ENCODE data around the gene MPDZ. TPM values are rescaled to one million over a fixed set of nuclear protein-coding genes. Genes with fewer than 3 reads are reported as not detected.

Gene MPDZ
- total and polyA plus RNA-seq, 4 experiments from 2014 or later, result not detected

DNA sequence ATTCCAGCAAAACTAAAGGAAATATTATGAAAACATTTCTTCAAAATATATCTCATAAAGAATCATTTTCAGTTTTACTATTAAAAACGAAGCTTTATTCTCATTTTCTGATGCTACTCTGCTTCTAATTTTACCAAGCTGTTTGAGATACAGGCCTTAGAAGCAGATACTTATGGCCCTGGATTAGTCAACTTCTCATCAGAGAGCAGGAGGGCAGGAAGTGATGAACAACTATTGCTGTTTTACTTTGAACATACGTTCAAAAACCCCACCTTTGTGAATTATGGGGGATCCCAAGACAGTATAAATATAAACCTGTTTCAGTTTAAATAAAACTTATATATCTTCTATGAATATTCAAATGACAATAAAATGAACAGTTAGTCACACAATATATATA, 16.0 kb downstream of the MPDZ start:
- intact Hi-C loops (cut with micrococcal nuclease), result no loop called here
- H3K27ac Mint-ChIP-seq, result no peak overlapping the region
- CTCF ChIA-PET (ENCODE audit: partially characterized antibody), result no interaction called here
- H3K27ac ChIP-seq (ENCODE audit: low read depth, low read length), result no peak overlapping the region
- POLR2A ChIA-PET (ENCODE audit: partially characterized antibody), result no interaction called here
- H3K36me3 Mint-ChIP-seq, result no peaks in the 10 kb centered on the region
- no peaks in the 10 kb centered on the region for H3K9me3 ChIP-seq (ENCODE audit: control insufficient read depth in 1 of 2, low read length in 2 of 2)
- no peak overlapping the region for H3K4me3 Mint-ChIP-seq
- H3K4me1 Mint-ChIP-seq, result no peaks in the 10 kb centered on the region
- H3K4me3 ChIP-seq (ENCODE audit: low read length in 2 of 2), result no peak overlapping the region
- H3K9me3 Mint-ChIP-seq, result peaks cover 2 to 18% (median 12%) of the 10 kb centered on the region in 8 donors
- H3K27me3 Mint-ChIP-seq, result no peaks in the 10 kb centered on the region
- no peaks in the 10 kb centered on the region for H3K4me1 ChIP-seq (ENCODE audit: insufficient read depth, low read length)
- no peaks in the 10 kb centered on the region for H3K27me3 ChIP-seq (ENCODE audit: insufficient read depth, low read length)
- no peaks in the 10 kb centered on the region for H3K36me3 ChIP-seq (ENCODE audit: insufficient read depth, low read length)
- no peak for DNase-seq

GRCh38 chr9:13252852-13253251, 26.6 kb downstream of the MPDZ start:
- Histone ChIP-seq H3K9me3 (ENCODE audit: control insufficient read depth in 1 of 2, low read length in 2 of 2) (no peaks in the 10 kb centered on the region), H3K36me3 (ENCODE audit: insufficient read depth, low read length) (no peaks in the 10 kb centered on the region), H3K27me3 (ENCODE audit: insufficient read depth, low read length) (no peaks in the 10 kb centered on the region), H3K4me1 (ENCODE audit: insufficient read depth, low read length) (no peaks in the 10 kb centered on the region), H3K27ac (ENCODE audit: low read depth, low read length) (no peak overlapping the region), H3K4me3 (ENCODE audit: low read length in 2 of 2) (no peak overlapping the region)
- no peak overlapping the region for H3K4me3 Mint-ChIP-seq
- peaks cover 0 to 9% (median 3%) of the 10 kb centered on the region in 8 donors for H3K9me3 Mint-ChIP-seq
- ChIA-PET CTCF (ENCODE audit: partially characterized antibody) (no interaction called here), POLR2A (ENCODE audit: partially characterized antibody) (no interaction called here)
- no peak for DNase-seq
- intact Hi-C loops (cut with micrococcal nuclease), result no loop called here
- no peaks in the 10 kb centered on the region for H3K36me3 Mint-ChIP-seq
- no peak overlapping the region for H3K27ac Mint-ChIP-seq
- no peaks in the 10 kb centered on the region for H3K4me1 Mint-ChIP-seq
- H3K27me3 Mint-ChIP-seq, result no peaks in the 10 kb centered on the region

GRCh38 chr9:13244181-13244580, 35.3 kb downstream of the MPDZ start:
- Histone ChIP-seq H3K27ac (ENCODE audit: low read depth, low read length) (no peak overlapping the region), H3K9me3 (ENCODE audit: control insufficient read depth in 1 of 2, low read length in 2 of 2) (no peaks in the 10 kb centered on the region), H3K4me3 (ENCODE audit: low read length in 2 of 2) (no peak overlapping the region), H3K4me1 (ENCODE audit: insufficient read depth, low read length) (no peaks in the 10 kb centered on the region), H3K36me3 (ENCODE audit: insufficient read depth, low read length) (no peaks in the 10 kb centered on the region), H3K27me3 (ENCODE audit: insufficient read depth, low read length) (no peaks in the 10 kb centered on the region)
- Mint-ChIP-seq H3K4me3 (no peak overlapping the region), H3K9me3 (peaks cover 2 to 15% (median 6%) of the 10 kb centered on the region in 8 donors), H3K4me1 (no peaks in the 10 kb centered on the region), H3K36me3 (no peaks in the 10 kb centered on the region), H3K27ac (no peak overlapping the region), H3K27me3 (no peaks in the 10 kb centered on the region)
- DNase-seq, result no peak
- POLR2A ChIA-PET (ENCODE audit: partially characterized antibody), result no interaction called here
- intact Hi-C loops (cut with micrococcal nuclease), result no loop called here
- CTCF ChIA-PET (ENCODE audit: partially characterized antibody), result no interaction called here

GRCh38 chr9:13241283-13241682, 38.2 kb downstream of the MPDZ start:
- no peak overlapping the region for H3K4me3 ChIP-seq (ENCODE audit: low read length in 2 of 2)
- Mint-ChIP-seq H3K27ac (no peak overlapping the region), H3K4me3 (no peak overlapping the region), H3K9me3 (peaks cover 0 to 11% (median 4%) of the 10 kb centered on the region in 8 donors), H3K4me1 (no peaks in the 10 kb centered on the region), H3K27me3 (no peaks in the 10 kb centered on the region), H3K36me3 (no peaks in the 10 kb centered on the region)
- no peaks in the 10 kb centered on the region for H3K9me3 ChIP-seq (ENCODE audit: control insufficient read depth in 1 of 2, low read length in 2 of 2)
- intact Hi-C loops (cut with micrococcal nuclease), result no loop called here
- no peak overlapping the region for H3K27ac ChIP-seq (ENCODE audit: low read depth, low read length)
- no peaks in the 10 kb centered on the region for H3K27me3 ChIP-seq (ENCODE audit: insufficient read depth, low read length)
- H3K36me3 ChIP-seq (ENCODE audit: insufficient read depth, low read length), result no peaks in the 10 kb centered on the region
- DNase-seq, result no peak
- ChIA-PET CTCF (ENCODE audit: partially characterized antibody) (no interaction called here), POLR2A (ENCODE audit: partially characterized antibody) (no interaction called here)
- H3K4me1 ChIP-seq (ENCODE audit: insufficient read depth, low read length), result no peaks in the 10 kb centered on the region

DNA sequence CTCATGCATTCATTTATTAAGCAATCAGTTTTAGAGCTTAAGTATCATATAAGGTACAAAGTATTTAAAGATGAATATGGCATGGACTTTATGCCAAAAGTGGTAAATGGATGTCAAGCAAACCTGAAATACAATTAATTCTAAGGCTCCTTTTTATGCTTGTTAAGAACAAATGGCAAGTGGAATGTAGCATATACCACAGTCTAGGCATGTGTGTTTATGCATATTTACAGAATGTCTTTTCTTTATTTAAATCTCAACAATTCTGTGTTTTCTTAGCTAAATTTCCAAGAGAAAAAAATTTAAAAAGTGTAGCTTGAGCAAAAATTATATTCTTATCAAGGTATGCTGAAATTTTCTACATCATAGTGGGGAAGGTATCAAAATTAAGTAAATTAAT, 39.8 kb downstream of the MPDZ start:
- intact Hi-C loops (cut with micrococcal nuclease), result no loop called here
- Mint-ChIP-seq H3K4me1 (no peaks in the 10 kb centered on the region), H3K27ac (no peak overlapping the region), H3K9me3 (peaks cover 0 to 11% (median 4%) of the 10 kb centered on the region in 8 donors), H3K27me3 (no peaks in the 10 kb centered on the region), H3K4me3 (no peak overlapping the region), H3K36me3 (no peaks in the 10 kb centered on the region)
- Histone ChIP-seq H3K36me3 (ENCODE audit: insufficient read depth, low read length) (no peaks in the 10 kb centered on the region), H3K4me1 (ENCODE audit: insufficient read depth, low read length) (no peaks in the 10 kb centered on the region), H3K27me3 (ENCODE audit: insufficient read depth, low read length) (no peaks in the 10 kb centered on the region), H3K9me3 (ENCODE audit: control insufficient read depth in 1 of 2, low read length in 2 of 2) (no peaks in the 10 kb centered on the region), H3K4me3 (ENCODE audit: low read length in 2 of 2) (no peak overlapping the region), H3K27ac (ENCODE audit: low read depth, low read length) (no peak overlapping the region)
- no peak for DNase-seq
- CTCF ChIA-PET (ENCODE audit: partially characterized antibody), result no interaction called here
- POLR2A ChIA-PET (ENCODE audit: partially characterized antibody), result no interaction called here

GRCh38 chr9:13239208-13239607, 40.3 kb downstream of the MPDZ start:
- Mint-ChIP-seq H3K27ac (no peak overlapping the region), H3K4me3 (no peak overlapping the region), H3K27me3 (no peaks in the 10 kb centered on the region), H3K4me1 (no peaks in the 10 kb centered on the region), H3K9me3 (peaks cover 0 to 11% (median 4%) of the 10 kb centered on the region in 8 donors), H3K36me3 (no peaks in the 10 kb centered on the region)
- no peak overlapping the region for H3K4me3 ChIP-seq (ENCODE audit: low read length in 2 of 2)
- intact Hi-C loops (cut with micrococcal nuclease), result no loop called here
- no peak for DNase-seq
- H3K36me3 ChIP-seq (ENCODE audit: insufficient read depth, low read length), result no peaks in the 10 kb centered on the region
- H3K27ac ChIP-seq (ENCODE audit: low read depth, low read length), result no peak overlapping the region
- H3K27me3 ChIP-seq (ENCODE audit: insufficient read depth, low read length), result no peaks in the 10 kb centered on the region
- ChIA-PET POLR2A (ENCODE audit: partially characterized antibody) (no interaction called here), CTCF (ENCODE audit: partially characterized antibody) (no interaction called here)
- H3K9me3 ChIP-seq (ENCODE audit: control insufficient read depth in 1 of 2, low read length in 2 of 2), result no peaks in the 10 kb centered on the region
- H3K4me1 ChIP-seq (ENCODE audit: insufficient read depth, low read length), result no peaks in the 10 kb centered on the region

- no peak overlapping the region for H3K27ac ChIP-seq (ENCODE audit: low read depth, low read length)
- no peaks in the 10 kb centered on the region for H3K27me3 ChIP-seq (ENCODE audit: insufficient read depth, low read length)
- no peaks in the 10 kb centered on the region for H3K4me1 ChIP-seq (ENCODE audit: insufficient read depth, low read length)
- no peaks in the 10 kb centered on the region for H3K36me3 ChIP-seq (ENCODE audit: insufficient read depth, low read length)
- Mint-ChIP-seq H3K9me3 (peaks cover 0 to 6% (median 2%) of the 10 kb centered on the region in 8 donors), H3K36me3 (no peaks in the 10 kb centered on the region), H3K4me3 (no peak overlapping the region), H3K27ac (no peak overlapping the region), H3K27me3 (no peaks in the 10 kb centered on the region), H3K4me1 (no peaks in the 10 kb centered on the region)
- intact Hi-C loops (cut with micrococcal nuclease), result no loop called here
- H3K9me3 ChIP-seq (ENCODE audit: control insufficient read depth in 1 of 2, low read length in 2 of 2), result no peaks in the 10 kb centered on the region
- DNase-seq, result no peak
- CTCF ChIA-PET (ENCODE audit: partially characterized antibody), result no interaction called here
- POLR2A ChIA-PET (ENCODE audit: partially characterized antibody), result no interaction called here
- no peak overlapping the region for H3K4me3 ChIP-seq (ENCODE audit: low read length in 2 of 2)
Observed at GRCh38 chr9:13234932-13235331, 44.6 kb downstream of the MPDZ start.

- CTCF ChIA-PET (ENCODE audit: partially characterized antibody), result no interaction called here
- Histone ChIP-seq H3K4me1 (ENCODE audit: insufficient read depth, low read length) (no peaks in the 10 kb centered on the region), H3K4me3 (ENCODE audit: low read length in 2 of 2) (no peak overlapping the region), H3K27me3 (ENCODE audit: insufficient read depth, low read length) (no peaks in the 10 kb centered on the region), H3K36me3 (ENCODE audit: insufficient read depth, low read length) (no peaks in the 10 kb centered on the region), H3K27ac (ENCODE audit: low read depth, low read length) (no peak overlapping the region), H3K9me3 (ENCODE audit: control insufficient read depth in 1 of 2, low read length in 2 of 2) (no peaks in the 10 kb centered on the region)
- Mint-ChIP-seq H3K36me3 (no peaks in the 10 kb centered on the region), H3K27ac (no peak overlapping the region), H3K4me3 (no peak overlapping the region), H3K27me3 (no peaks in the 10 kb centered on the region), H3K4me1 (no peaks in the 10 kb centered on the region), H3K9me3 (peaks cover 0 to 6% (median 3%) of the 10 kb centered on the region in 8 donors)
- POLR2A ChIA-PET (ENCODE audit: partially characterized antibody), result no interaction called here
- DNase-seq, result no peak
- intact Hi-C loops (cut with micrococcal nuclease), result no loop called here
Observed at GRCh38 chr9:13228431-13228830, 51.1 kb downstream of the MPDZ start.
